ENCODE data around the gene TRAPPC4.
"Not testable (repeated sequence)": the region's sequence is repeated elsewhere in the genome, so short reads cannot be mapped to it uniquely, and the experiment has no call there.

Gene TRAPPC4

DNA sequence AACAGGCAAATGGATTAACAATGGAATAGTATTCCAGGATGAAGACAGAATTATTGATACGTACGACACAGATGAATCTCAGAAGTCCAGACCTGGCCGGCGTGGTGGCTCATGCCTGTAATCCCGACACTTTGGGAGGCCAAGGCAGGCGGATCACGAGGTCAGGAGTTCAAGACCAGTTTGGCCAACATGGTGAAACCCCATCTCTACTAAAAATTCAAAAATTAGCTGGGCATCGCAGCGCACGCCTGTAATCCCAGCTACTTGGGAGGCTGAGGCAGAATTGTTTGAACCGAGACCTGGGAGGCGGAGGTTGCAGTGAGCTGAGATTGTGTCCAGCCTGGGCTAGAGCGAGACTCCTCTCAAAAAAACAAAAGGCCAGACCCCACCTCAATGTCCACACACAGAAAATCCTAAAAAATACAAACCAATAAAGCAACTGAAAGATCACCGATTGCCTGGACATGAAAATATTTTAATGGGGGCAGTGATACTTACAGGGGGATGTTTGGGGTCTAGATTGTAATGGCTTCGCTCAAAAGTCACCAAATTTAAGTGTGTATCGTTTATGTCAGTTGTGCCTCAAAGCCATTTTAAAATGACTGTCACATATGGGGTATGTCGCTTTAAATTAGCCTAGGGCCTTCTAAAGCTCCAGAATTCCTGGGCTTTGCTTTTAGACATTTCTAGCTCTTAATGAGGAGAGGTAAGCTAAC is 4.2 kb upstream of the TRAPPC4 start:
- no peak for DNase-seq

GRCh38 chr11:119015054-119015611 is 3.4 kb upstream of the TRAPPC4 start:
- no peak for DNase-seq

- DNase-seq = no peak
These were observed 2.2 kb upstream of the TRAPPC4 start for GRCh38 chr11:119016216-119017009.

DNA sequence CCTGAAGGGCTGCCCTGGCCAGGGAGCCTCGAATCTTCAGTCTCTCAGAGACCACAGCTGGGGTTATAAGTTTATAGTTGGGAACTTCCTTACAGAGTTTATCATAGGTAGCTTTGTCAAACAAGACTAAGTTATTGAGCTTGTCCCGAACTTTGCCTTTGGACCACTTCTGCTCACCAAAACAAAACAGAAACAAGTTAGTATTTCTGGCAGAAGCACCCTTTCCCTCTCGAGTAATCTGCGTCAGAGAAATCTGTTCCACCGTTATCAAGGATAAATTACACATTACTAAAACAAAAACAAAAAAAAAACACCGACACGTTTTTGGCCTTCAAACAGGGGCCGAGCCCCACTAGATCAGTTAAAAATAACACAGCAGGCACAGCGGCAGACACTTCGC is 1.2 kb upstream of the TRAPPC4 start:
- DNase-seq = not testable (repeated sequence)

DNA sequence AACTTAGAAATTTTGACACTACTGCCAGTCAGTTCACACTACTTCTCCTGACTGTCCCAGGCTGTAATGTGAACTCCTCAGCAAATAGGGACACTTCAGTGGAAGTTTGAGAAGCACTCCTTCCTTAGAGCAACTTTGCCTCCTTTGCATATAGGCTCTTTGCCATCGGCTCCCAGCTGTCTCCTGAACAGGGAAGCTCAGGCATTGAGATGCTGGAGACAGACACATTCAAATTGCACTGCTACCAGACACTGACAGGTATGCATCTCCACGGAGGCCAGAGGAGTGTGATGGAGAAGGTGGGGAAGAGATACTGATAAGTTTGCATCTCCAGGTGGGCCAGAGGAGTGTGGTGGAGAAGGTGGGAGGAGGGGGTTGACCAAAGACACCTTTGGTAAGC is 1.4 kb downstream of the TRAPPC4 start:
- no peak for DNase-seq

DNA sequence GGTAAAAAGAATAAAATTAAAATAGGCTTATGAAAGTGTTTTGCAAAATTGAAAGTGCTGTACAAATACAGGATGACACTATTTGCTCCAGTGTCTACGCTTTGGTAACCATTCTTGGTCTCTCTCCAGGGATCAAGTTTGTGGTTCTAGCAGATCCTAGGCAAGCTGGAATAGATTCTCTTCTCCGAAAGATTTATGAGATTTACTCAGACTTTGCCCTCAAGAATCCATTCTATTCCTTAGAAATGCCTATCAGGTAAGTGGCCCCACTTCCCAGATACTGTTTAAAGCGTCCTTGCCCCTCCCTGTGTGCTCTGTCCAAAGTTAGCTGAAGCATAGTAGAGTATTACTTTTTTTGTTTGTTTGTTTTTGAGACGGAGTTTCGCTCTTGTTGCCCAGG is 3.1 kb downstream of the TRAPPC4 start:
- DNase-seq = no peak

- DNase-seq = no peak
These were observed 5.2 kb downstream of the TRAPPC4 start for GRCh38 chr11:119023741-119024140.

- no peak for DNase-seq
These were observed 6.0 kb downstream of the TRAPPC4 start for GRCh38 chr11:119024430-119025098.

GRCh38 chr11:119025099-119025473 is 6.5 kb downstream of the TRAPPC4 start:
- DNase-seq = no peak

GRCh38 chr11:119025541-119025940 is 7.0 kb downstream of the TRAPPC4 start:
- no peak for DNase-seq

- no peak for DNase-seq
These were observed 7.6 kb downstream of the TRAPPC4 start for GRCh38 chr11:119025978-119026766.

GRCh38 chr11:119026970-119027369 is 8.4 kb downstream of the TRAPPC4 start:
- no peak for DNase-seq

- no peak for DNase-seq
These were observed 9.2 kb downstream of the TRAPPC4 start for GRCh38 chr11:119027561-119028345.

GRCh38 chr11:119028346-119029068 is 9.9 kb downstream of the TRAPPC4 start:
- DNase-seq = no peak

DNA sequence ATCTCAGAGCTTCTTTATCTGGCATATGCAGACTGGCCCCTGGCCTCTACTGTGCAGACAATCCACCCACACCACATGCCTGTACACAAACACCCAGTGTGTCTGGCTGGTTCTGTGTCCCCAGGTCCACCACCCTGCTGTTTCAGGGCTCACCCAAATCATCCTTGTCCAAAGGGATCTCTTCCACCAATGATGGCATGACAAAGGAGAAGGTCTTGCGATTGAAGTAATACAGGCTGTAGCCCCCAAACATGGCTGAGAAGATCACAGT is 10.4 kb downstream of the TRAPPC4 start:
- DNase-seq = no peak

DNA sequence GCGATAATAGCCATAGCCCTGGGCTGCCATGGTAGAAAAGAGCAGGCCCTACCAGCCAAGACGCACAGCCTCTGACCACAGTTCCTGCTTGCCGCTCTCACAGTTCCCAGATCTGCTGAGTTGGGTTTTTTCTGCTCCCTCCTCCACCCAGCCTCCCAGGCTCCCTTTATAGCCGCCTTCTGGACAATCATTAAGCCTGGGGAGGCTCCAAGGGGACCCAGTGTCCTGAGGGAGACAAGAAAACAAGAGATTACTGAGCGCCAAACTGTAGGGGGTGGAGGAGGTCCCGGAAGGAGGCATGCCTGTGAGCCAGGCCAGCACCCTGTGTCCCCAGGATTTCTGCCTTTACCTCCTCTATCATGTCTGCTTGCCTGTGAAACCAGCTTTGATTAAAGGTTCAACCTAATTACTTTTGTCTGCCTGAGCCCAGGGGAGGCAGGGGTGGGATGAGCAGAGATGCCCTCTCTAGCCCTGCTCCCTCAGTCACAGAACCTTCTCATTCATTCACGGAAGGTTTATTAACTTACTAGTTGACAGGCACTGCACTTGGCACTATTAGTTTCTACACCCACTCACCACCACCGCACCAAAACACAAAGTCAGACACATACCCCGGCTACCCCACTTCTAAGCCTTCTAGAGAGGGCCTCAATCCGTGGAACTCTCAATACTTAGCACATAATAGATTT is 10.9 kb downstream of the TRAPPC4 start:
- no peak for DNase-seq

DNA sequence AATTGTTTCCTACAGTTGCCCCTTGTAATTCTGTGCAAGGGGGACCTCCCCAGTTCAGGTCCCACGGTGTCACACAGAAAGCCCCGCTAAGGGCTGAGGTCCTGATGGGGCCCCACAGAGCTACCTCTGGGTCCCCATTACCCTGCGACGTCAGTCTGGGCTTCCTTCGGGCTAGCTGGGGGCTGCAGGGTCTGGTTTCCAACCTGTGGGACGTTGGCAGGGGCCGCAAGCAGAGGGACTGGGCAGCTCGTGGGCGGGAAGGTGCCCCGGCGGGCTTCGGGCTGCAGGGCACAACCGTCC is 11.4 kb downstream of the TRAPPC4 start:
- DNase-seq = no peak

GRCh38 chr11:119030329-119031047 is 11.9 kb downstream of the TRAPPC4 start, which contains the start of gene SLC37A4:
SLC37A4 (minus strand) TSS chr11:119030877.
- peak; percentile 99 for DNase-seq

DNA sequence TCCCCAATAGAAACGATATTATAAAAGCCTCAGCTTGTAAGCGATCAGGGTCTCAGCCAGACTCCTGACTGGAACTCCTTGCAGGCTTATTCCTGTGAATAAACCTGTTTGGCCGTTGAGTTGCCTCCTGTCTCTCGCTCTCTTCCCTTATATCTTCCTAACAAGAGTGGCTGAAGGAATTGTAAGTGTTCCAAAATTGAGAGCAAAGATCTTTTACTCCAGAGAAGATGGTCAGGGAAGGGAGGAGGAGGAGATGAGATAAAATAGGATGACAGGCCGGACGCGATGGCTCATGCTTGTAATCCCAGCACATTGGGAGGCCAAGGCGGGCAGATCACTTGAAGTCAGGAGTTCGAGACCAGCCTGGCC is 13.3 kb downstream of the TRAPPC4 start:
- DNase-seq = no peak

DNA sequence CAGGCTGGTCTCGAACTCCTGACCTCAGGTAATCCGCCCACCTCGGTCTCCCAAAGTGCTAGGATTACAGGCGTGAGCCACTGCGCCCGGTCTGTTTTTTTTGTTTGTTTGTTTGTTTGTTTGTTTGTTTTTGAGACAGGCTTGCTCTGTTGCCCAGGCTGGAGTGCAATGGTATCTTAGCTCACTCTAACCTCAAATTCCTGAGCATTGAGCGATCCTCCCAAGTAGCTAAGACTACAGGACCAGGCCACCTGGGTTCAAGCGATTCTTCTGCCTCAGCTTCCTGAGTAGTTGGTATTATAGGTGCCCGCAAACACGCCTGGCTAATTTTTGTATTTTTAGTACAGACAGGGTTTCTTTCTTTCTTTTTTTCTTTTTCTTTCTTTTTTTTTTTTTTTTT is 14.9 kb downstream of the TRAPPC4 start:
- DNase-seq = not testable (repeated sequence)

Measured in DMS79 (cell line).